ENCODE measurements around the gene B3GNT7. TPM values are rescaled to one million over a fixed set of nuclear protein-coding genes. Genes with fewer than 3 reads are reported as not detected.
"Not testable (repeated sequence)": the region's sequence is repeated elsewhere in the genome, so short reads cannot be mapped to it uniquely, and the experiment has no call there.

B3GNT7 gene
- total RNA-seq, 1 experiment from 2014 or later = 0.57 TPM

GRCh38 chr2:231411237-231411636 lies 15.7 kb downstream of the B3GNT7 start:
- in situ Hi-C loops (cut with HindIII; ENCODE audit: low pct_unique_long_range_greater_than_20kb, low sequenced_read_pairs) = loop anchor here (25.0 kb wide), 1 partner anchor 324 kb away; no protein-coding TSS in a partner anchor
- DNase-seq (ENCODE audit: low read depth) = no peak

GRCh38 chr2:231411831-231412617 lies 16.5 kb downstream of the B3GNT7 start:
- in situ Hi-C loops (cut with HindIII; ENCODE audit: low pct_unique_long_range_greater_than_20kb, low sequenced_read_pairs) = loop anchor here (25.0 kb wide), 1 partner anchor 325 kb away; no protein-coding TSS in a partner anchor
- peak; percentile 86 for DNase-seq (ENCODE audit: low read depth)

- in situ Hi-C loops (cut with HindIII; ENCODE audit: low pct_unique_long_range_greater_than_20kb, low sequenced_read_pairs) = loop anchor here (25.0 kb wide), 1 partner anchor 325 kb away; no protein-coding TSS in a partner anchor
Measured at GRCh38 chr2:231412618-231412963, 17.1 kb downstream of the B3GNT7 start.

GRCh38 chr2:231413456-231413855 lies 17.9 kb downstream of the B3GNT7 start:
- in situ Hi-C loops (cut with HindIII; ENCODE audit: low pct_unique_long_range_greater_than_20kb, low sequenced_read_pairs) = loop anchor here (25.0 kb wide), 1 partner anchor 326 kb away; no protein-coding TSS in a partner anchor
- no peak for DNase-seq (ENCODE audit: low read depth)

More at GRCh38 chr2:231412618-231412963, 17.1 kb downstream of the B3GNT7 start:
- DNase-seq (ENCODE audit: low read depth) = no peak

- DNase-seq (ENCODE audit: low read depth) = no peak
- in situ Hi-C loops (cut with HindIII; ENCODE audit: low pct_unique_long_range_greater_than_20kb, low sequenced_read_pairs) = loop anchor here (25.0 kb wide), 1 partner anchor 327 kb away; no protein-coding TSS in a partner anchor
Measured at GRCh38 chr2:231413921-231414476, 18.5 kb downstream of the B3GNT7 start.

- in situ Hi-C loops (cut with HindIII; ENCODE audit: low pct_unique_long_range_greater_than_20kb, low sequenced_read_pairs) = loop anchor here (25.0 kb wide), 1 partner anchor 328 kb away; no protein-coding TSS in a partner anchor
- DNase-seq (ENCODE audit: low read depth) = no peak
Measured at GRCh38 chr2:231415029-231415428, 19.5 kb downstream of the B3GNT7 start.

GRCh38 chr2:231418820-231419640 lies 23.5 kb downstream of the B3GNT7 start:
- in situ Hi-C loops (cut with HindIII; ENCODE audit: low pct_unique_long_range_greater_than_20kb, low sequenced_read_pairs) = loop anchor here (25.0 kb wide), 1 partner anchor 332 kb away; no protein-coding TSS in a partner anchor
- no peak for DNase-seq (ENCODE audit: low read depth)

- in situ Hi-C loops (cut with HindIII; ENCODE audit: low pct_unique_long_range_greater_than_20kb, low sequenced_read_pairs) = loop anchor here (25.0 kb wide), 1 partner anchor 334 kb away; no protein-coding TSS in a partner anchor
- DNase-seq (ENCODE audit: low read depth) = no peak
Measured at GRCh38 chr2:231421051-231421580, 25.6 kb downstream of the B3GNT7 start.

- in situ Hi-C loops (cut with HindIII; ENCODE audit: low pct_unique_long_range_greater_than_20kb, low sequenced_read_pairs) = loop anchor here (25.0 kb wide), 1 partner anchor 335 kb away; no protein-coding TSS in a partner anchor
Measured at GRCh38 chr2:231422056-231422455, 26.5 kb downstream of the B3GNT7 start.

GRCh38 chr2:231423176-231423575 lies 27.7 kb downstream of the B3GNT7 start:
- in situ Hi-C loops (cut with HindIII; ENCODE audit: low pct_unique_long_range_greater_than_20kb, low sequenced_read_pairs) = loop anchor here (25.0 kb wide), 1 partner anchor 336 kb away; no protein-coding TSS in a partner anchor
- no peak for DNase-seq (ENCODE audit: low read depth)

More at GRCh38 chr2:231422056-231422455, 26.5 kb downstream of the B3GNT7 start:
- DNase-seq (ENCODE audit: low read depth) = no peak

GRCh38 chr2:231425291-231425810 lies 29.8 kb downstream of the B3GNT7 start:
- in situ Hi-C loops (cut with HindIII; ENCODE audit: low pct_unique_long_range_greater_than_20kb, low sequenced_read_pairs) = no loop called here
- DNase-seq (ENCODE audit: low read depth) = no peak

GRCh38 chr2:231425811-231426703 lies 30.5 kb downstream of the B3GNT7 start:
- in situ Hi-C loops (cut with HindIII; ENCODE audit: low pct_unique_long_range_greater_than_20kb, low sequenced_read_pairs) = no loop called here
- DNase-seq (ENCODE audit: low read depth) = no peak

- in situ Hi-C loops (cut with HindIII; ENCODE audit: low pct_unique_long_range_greater_than_20kb, low sequenced_read_pairs) = no loop called here
- DNase-seq (ENCODE audit: low read depth) = no peak
Measured at GRCh38 chr2:231427116-231427515, 31.6 kb downstream of the B3GNT7 start.

GRCh38 chr2:231429152-231429551 lies 33.6 kb downstream of the B3GNT7 start:
- no peak for DNase-seq (ENCODE audit: low read depth)
- in situ Hi-C loops (cut with HindIII; ENCODE audit: low pct_unique_long_range_greater_than_20kb, low sequenced_read_pairs) = no loop called here

- in situ Hi-C loops (cut with HindIII; ENCODE audit: low pct_unique_long_range_greater_than_20kb, low sequenced_read_pairs) = no loop called here
Measured at GRCh38 chr2:231429901-231430300, 34.4 kb downstream of the B3GNT7 start.

GRCh38 chr2:231430437-231430836 lies 34.9 kb downstream of the B3GNT7 start:
- DNase-seq (ENCODE audit: low read depth); in situ Hi-C loops (cut with HindIII; ENCODE audit: low pct_unique_long_range_greater_than_20kb, low sequenced_read_pairs): not testable (repeated sequence)

More at GRCh38 chr2:231429901-231430300, 34.4 kb downstream of the B3GNT7 start:
- DNase-seq (ENCODE audit: low read depth) = no peak

- in situ Hi-C loops (cut with HindIII; ENCODE audit: low pct_unique_long_range_greater_than_20kb, low sequenced_read_pairs) = no loop called here
- DNase-seq (ENCODE audit: low read depth) = no peak
Measured at GRCh38 chr2:231431606-231432005, 36.1 kb downstream of the B3GNT7 start.

Data from Caki2 (cell line).